ENCODE measurements around the gene TIGD6. TPM values are rescaled to one million over a fixed set of nuclear protein-coding genes. Genes with fewer than 3 reads are reported as not detected.
"Not testable (repeated sequence)": the region's sequence is repeated elsewhere in the genome, so short reads cannot be mapped to it uniquely, and the experiment has no call there.

The TIGD6 gene
- total and polyA plus RNA-seq, 4 donors, result 1.3 to 2.9 (median 2.1) TPM

DNA sequence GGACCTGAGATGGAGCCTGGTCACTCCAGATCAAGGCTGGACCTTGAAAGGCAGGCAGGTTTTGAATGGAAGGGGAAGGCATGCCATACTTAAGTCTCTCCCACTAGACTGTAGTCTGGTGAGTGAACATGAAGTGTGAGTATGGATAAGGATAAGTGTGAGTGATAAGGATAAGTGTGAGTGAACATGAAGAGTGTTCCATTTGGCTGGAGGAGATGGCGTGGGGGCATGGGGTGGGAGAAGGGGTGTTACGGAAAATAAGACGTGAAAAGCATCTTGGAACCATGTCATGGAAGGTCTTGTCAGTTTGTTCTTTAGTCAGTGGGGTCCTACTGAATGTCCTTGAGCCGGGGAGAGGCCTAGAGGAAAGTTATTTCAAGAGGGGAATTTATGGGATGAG is 32.9 kb upstream of the TIGD6 start:
- peaks cover 16 to 81% (median 65%) of the 10 kb centered on the region in 4 donors for H3K36me3 ChIP-seq (ENCODE audit: control insufficient read depth in 4 of 4, insufficient read depth in 3 of 4, low read depth in 1 of 4, low read length in 3 of 4)
- H3K9ac ChIP-seq (ENCODE audit: low read depth in 1 of 2, low read length in 2 of 2), result no peak overlapping the region
- no peak overlapping the region for H3K4me3 ChIP-seq (ENCODE audit: low read depth in 1 of 3, low read length in 3 of 3)
- TF ChIP-seq FOXA2 (IDR thresholded peaks at IDR 0.05), result no peak
- no peak for TF ChIP-seq NR2F2 (IDR thresholded peaks at IDR 0.05)
- TF ChIP-seq FOXA1 (IDR thresholded peaks at IDR 0.05), result no peak
- no peak for TF ChIP-seq RXRA (IDR thresholded peaks at IDR 0.05)
- no peak for TF ChIP-seq YY1 (IDR thresholded peaks at IDR 0.05)
- TF ChIP-seq HNF4G (IDR thresholded peaks at IDR 0.05), result no peak
- TF ChIP-seq RAD21 (IDR thresholded peaks at IDR 0.05), result no peak
- TF ChIP-seq, protein P1, sequence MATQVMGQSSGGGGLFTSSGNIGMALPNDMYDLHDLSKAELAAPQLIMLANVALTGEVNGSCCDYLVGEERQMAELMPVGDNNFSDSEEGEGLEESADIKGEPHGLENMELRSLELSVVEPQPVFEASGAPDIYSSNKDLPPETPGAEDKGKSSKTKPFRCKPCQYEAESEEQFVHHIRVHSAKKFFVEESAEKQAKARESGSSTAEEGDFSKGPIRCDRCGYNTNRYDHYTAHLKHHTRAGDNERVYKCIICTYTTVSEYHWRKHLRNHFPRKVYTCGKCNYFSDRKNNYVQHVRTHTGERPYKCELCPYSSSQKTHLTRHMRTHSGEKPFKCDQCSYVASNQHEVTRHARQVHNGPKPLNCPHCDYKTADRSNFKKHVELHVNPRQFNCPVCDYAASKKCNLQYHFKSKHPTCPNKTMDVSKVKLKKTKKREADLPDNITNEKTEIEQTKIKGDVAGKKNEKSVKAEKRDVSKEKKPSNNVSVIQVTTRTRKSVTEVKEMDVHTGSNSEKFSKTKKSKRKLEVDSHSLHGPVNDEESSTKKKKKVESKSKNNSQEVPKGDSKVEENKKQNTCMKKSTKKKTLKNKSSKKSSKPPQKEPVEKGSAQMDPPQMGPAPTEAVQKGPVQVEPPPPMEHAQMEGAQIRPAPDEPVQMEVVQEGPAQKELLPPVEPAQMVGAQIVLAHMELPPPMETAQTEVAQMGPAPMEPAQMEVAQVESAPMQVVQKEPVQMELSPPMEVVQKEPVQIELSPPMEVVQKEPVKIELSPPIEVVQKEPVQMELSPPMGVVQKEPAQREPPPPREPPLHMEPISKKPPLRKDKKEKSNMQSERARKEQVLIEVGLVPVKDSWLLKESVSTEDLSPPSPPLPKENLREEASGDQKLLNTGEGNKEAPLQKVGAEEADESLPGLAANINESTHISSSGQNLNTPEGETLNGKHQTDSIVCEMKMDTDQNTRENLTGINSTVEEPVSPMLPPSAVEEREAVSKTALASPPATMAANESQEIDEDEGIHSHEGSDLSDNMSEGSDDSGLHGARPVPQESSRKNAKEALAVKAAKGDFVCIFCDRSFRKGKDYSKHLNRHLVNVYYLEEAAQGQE (IDR thresholded peaks at IDR 0.05), result no peak
- TF ChIP-seq, protein P2, sequence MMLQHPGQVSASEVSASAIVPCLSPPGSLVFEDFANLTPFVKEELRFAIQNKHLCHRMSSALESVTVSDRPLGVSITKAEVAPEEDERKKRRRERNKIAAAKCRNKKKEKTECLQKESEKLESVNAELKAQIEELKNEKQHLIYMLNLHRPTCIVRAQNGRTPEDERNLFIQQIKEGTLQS (IDR thresholded peaks at IDR 0.05), result no peak
- no peak for TF ChIP-seq HNF4A (conservative IDR thresholded peaks at IDR 0.05)
- no peak for TF ChIP-seq EGR1 (IDR thresholded peaks at IDR 0.05; ENCODE audit: low read depth in 2 of 2)
- TF ChIP-seq TAF1 (conservative IDR thresholded peaks at IDR 0.05), result no peak
- no peaks in the 10 kb centered on the region for H3K9me3 ChIP-seq (ENCODE audit: control insufficient read depth in 4 of 4, low read length in 3 of 4)
- no peaks in the 10 kb centered on the region for H3K4me1 ChIP-seq (ENCODE audit: control insufficient read depth in 4 of 4, insufficient read depth in 4 of 4, low read length in 3 of 4)
- no peak for DNase-seq (ENCODE audit: low spot score)
- WGBS, result over 99% methylated on average over 4 of the region's 4 CpGs
- H3K27ac ChIP-seq (ENCODE audit: low read depth in 1 of 2, low read length in 2 of 2), result no peak overlapping the region
- no peaks in the 10 kb centered on the region for H3K27me3 ChIP-seq (ENCODE audit: control insufficient read depth in 4 of 4, insufficient read depth in 4 of 4, low read length in 3 of 4)

DNA sequence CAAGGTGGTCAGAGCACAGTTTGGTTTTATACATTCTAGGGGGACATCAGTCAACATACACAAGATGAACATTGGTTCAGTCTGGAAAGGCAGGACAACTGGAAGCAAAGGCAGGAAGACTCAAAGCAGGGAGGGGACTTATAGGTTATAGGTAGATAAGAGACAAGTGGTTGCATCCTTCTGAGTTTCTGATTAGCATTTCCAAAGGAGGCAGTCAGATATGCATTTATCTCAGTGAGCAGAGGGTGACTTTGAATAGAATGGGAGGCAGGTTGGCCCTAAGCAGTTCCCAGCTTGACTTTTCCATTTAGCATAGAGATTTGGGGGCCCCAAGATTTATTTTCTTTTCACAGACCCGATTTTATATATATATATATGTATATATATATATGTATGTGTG is 27.6 kb upstream of the TIGD6 start:
- not testable (repeated sequence) for H3K9ac ChIP-seq (ENCODE audit: low read depth in 1 of 2, low read length in 2 of 2); DNase-seq (ENCODE audit: low spot score); H3K4me1 ChIP-seq (ENCODE audit: control insufficient read depth in 4 of 4, insufficient read depth in 4 of 4, low read length in 3 of 4); H3K9me3 ChIP-seq (ENCODE audit: control insufficient read depth in 4 of 4, low read length in 3 of 4); H3K27ac ChIP-seq (ENCODE audit: low read depth in 1 of 2, low read length in 2 of 2); H3K4me3 ChIP-seq (ENCODE audit: low read depth in 1 of 3, low read length in 3 of 3); H3K27me3 ChIP-seq (ENCODE audit: control insufficient read depth in 4 of 4, insufficient read depth in 4 of 4, low read length in 3 of 4)
- WGBS, result 90% methylated on average over 1 of the region's 1 CpG
- peaks cover 21 to 62% (median 53%) of the 10 kb centered on the region in 4 donors for H3K36me3 ChIP-seq (ENCODE audit: control insufficient read depth in 4 of 4, insufficient read depth in 3 of 4, low read depth in 1 of 4, low read length in 3 of 4)

DNA sequence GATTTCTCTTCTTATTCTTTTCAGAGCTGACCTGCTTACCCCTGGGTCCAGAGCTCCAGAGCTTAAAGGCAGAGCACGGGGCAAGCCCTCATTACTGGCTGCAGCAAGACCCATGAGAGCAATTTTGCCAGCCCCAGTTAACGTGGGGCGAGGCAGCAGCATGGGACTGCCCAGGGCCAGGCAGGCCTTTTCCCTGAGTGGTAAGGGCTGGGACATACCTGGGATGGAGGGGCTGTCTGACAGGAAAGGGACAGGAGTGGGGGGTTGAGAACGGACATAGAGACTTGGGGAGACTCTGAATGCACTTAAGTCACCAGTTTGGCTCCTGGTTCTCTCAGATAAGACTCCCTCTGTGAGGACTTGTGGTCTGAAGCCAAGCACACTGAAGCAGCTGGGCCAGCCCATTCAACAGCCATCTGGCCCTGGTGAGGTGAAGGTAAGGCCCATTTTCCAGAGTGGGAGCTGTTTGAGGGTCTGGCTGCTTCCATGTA is 26.3 kb upstream of the TIGD6 start:
- Histone ChIP-seq H3K9ac (ENCODE audit: low read depth in 1 of 2, low read length in 2 of 2) (no peak overlapping the region), H3K27ac (ENCODE audit: low read depth in 1 of 2, low read length in 2 of 2) (no peak overlapping the region)
- 94% methylated on average over 4 of the region's 4 CpGs for WGBS
- TF ChIP-seq YY1 (IDR thresholded peaks at IDR 0.05) (no peak), MAX (IDR thresholded peaks at IDR 0.05) (no peak), FOXA1 (IDR thresholded peaks at IDR 0.05) (no peak), FOXA2 (IDR thresholded peaks at IDR 0.05) (no peak), EGR1 (IDR thresholded peaks at IDR 0.05; ENCODE audit: low read depth in 2 of 2) (no peak), HNF4G (IDR thresholded peaks at IDR 0.05) (no peak), NR2F2 (IDR thresholded peaks at IDR 0.05) (no peak), RAD21 (IDR thresholded peaks at IDR 0.05) (no peak), SP1 (IDR thresholded peaks at IDR 0.05) (no peak)
- TF ChIP-seq, protein P3, sequence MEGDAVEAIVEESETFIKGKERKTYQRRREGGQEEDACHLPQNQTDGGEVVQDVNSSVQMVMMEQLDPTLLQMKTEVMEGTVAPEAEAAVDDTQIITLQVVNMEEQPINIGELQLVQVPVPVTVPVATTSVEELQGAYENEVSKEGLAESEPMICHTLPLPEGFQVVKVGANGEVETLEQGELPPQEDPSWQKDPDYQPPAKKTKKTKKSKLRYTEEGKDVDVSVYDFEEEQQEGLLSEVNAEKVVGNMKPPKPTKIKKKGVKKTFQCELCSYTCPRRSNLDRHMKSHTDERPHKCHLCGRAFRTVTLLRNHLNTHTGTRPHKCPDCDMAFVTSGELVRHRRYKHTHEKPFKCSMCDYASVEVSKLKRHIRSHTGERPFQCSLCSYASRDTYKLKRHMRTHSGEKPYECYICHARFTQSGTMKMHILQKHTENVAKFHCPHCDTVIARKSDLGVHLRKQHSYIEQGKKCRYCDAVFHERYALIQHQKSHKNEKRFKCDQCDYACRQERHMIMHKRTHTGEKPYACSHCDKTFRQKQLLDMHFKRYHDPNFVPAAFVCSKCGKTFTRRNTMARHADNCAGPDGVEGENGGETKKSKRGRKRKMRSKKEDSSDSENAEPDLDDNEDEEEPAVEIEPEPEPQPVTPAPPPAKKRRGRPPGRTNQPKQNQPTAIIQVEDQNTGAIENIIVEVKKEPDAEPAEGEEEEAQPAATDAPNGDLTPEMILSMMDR (IDR thresholded peaks at IDR 0.05; ENCODE audit: low read depth, low read length, missing input control), result no peak
- TF ChIP-seq, protein P4, sequence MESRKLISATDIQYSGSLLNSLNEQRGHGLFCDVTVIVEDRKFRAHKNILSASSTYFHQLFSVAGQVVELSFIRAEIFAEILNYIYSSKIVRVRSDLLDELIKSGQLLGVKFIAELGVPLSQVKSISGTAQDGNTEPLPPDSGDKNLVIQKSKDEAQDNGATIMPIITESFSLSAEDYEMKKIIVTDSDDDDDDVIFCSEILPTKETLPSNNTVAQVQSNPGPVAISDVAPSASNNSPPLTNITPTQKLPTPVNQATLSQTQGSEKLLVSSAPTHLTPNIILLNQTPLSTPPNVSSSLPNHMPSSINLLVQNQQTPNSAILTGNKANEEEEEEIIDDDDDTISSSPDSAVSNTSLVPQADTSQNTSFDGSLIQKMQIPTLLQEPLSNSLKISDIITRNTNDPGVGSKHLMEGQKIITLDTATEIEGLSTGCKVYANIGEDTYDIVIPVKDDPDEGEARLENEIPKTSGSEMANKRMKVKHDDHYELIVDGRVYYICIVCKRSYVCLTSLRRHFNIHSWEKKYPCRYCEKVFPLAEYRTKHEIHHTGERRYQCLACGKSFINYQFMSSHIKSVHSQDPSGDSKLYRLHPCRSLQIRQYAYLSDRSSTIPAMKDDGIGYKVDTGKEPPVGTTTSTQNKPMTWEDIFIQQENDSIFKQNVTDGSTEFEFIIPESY (IDR thresholded peaks at IDR 0.05), result no peak
- TF ChIP-seq, protein P1 (IDR thresholded peaks at IDR 0.05), result no peak

More for the DNA sequence above, 26.3 kb upstream of the TIGD6 start:
- Histone ChIP-seq H3K4me3 (ENCODE audit: low read depth in 1 of 3, low read length in 3 of 3) (no peak overlapping the region), H3K9me3 (ENCODE audit: control insufficient read depth in 4 of 4, low read length in 3 of 4) (no peaks in the 10 kb centered on the region), H3K36me3 (ENCODE audit: control insufficient read depth in 4 of 4, insufficient read depth in 3 of 4, low read depth in 1 of 4, low read length in 3 of 4) (peaks cover 16 to 56% (median 42%) of the 10 kb centered on the region in 4 donors), H3K4me1 (ENCODE audit: control insufficient read depth in 4 of 4, insufficient read depth in 4 of 4, low read length in 3 of 4) (no peaks in the 10 kb centered on the region), H3K27me3 (ENCODE audit: control insufficient read depth in 4 of 4, insufficient read depth in 4 of 4, low read length in 3 of 4) (no peaks in the 10 kb centered on the region)
- peak; percentile 45 for DNase-seq (ENCODE audit: low spot score)
